ENCODE results near the gene PPP4C. TPM values are rescaled to one million over a fixed set of nuclear protein-coding genes. Genes with fewer than 3 reads are reported as not detected.
"Not testable (repeated sequence)": the region's sequence is repeated elsewhere in the genome, so short reads cannot be mapped to it uniquely, and the experiment has no call there.

PPP4C gene
- 127 and 193 TPM in 2 replicates for total RNA-seq (2014; rRNA removed; shearing (Covaris generic); ENCODE audit: low replicate concordance)

- DNase-seq, result peak; percentile 96
- peak within 1 kb of the TSS; percentile 89 for H3K4me3 ChIP-seq
- peaks cover 76% of the 10 kb centered on the region for H3K36me3 ChIP-seq
- no peaks in the 10 kb centered on the region for H3K9me3 ChIP-seq
- no peaks in the 10 kb centered on the region for H3K27me3 ChIP-seq
These were observed at the start of gene PPP4C for GRCh38 chr16:30075503-30076275. Gene PPP4C (plus strand): TSS chr16:30075994. CDS start chr16:30076378, 384 bp downstream.

DNA sequence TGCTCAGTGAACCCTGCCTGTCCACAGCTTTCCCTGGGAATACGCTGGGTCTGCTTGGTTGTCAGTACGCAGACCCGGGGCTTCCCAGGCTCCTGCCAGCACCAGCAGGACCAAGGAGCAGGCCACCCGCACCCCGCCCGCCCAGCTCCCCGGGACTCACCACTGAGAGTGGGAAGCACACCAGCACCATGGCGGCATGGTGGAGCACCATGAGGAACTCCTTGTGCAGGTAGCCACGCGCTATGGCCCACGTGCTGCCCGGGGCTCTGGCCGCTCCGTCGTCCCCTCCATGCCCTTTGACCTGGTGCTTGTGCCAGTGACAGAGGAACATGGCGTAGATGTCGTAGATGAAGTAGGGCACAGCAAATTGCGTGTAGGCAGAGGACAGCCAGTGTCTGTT lies 49.3 kb upstream of the PPP4C start:
- Histone ChIP-seq H3K4me3 (no peak overlapping the region), H3K27me3 (peaks cover 11% of the 10 kb centered on the region), H3K9me3 (no peaks in the 10 kb centered on the region), H3K36me3 (no peaks in the 10 kb centered on the region)
- no peak for DNase-seq

DNA sequence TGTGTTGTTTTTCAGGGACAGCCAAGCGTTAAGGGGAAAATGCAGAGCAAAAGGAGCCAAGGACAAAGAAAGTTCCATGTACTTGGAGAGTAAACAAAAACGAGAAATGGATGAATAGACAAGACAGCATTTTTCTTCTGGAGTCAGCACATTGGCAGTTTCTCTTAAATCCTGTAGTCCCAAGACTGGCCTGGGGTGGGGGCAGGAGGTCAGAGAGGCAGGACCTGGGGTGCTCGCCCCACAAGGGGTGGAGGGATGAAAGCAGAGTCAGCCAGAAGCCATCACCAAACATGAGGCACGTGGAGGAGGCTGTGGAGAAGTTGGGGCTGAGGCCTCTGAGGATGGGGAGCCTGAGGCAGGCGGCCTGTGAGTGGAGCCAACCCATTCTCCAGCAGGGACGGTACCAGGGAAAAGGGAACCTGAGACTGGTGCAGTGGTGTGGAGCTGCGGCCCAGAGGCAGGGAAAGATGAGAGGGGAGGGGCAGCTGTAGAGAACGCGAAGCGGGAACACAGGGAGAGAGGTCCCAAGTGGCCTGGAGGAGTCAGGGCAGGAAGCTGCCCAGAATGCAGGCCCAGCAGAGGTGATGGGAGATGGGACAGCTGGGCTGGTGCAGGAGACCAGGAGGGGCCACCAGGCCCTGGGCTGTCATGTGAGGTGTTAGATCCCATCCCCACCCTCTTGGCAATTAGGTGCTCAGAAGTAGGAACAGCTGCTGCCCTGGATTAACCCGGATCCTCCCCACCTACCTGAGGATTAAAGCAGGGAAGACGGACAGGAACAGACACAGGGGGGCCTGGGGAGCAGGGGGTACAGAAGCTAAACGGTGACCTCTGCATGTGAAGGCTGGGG lies 48.0 kb upstream of the PPP4C start:
- Histone ChIP-seq H3K9me3 (no peaks in the 10 kb centered on the region), H3K36me3 (no peaks in the 10 kb centered on the region), H3K27me3 (peaks cover 14% of the 10 kb centered on the region), H3K4me3 (no peak overlapping the region)
- DNase-seq, result no peak

GRCh38 chr16:30028438-30029076 lies 47.2 kb upstream of the PPP4C start:
- Histone ChIP-seq H3K9me3 (no peaks in the 10 kb centered on the region), H3K27me3 (peaks cover 15% of the 10 kb centered on the region), H3K36me3 (no peaks in the 10 kb centered on the region), H3K4me3 (no peak overlapping the region)
- no peak for DNase-seq

DNA sequence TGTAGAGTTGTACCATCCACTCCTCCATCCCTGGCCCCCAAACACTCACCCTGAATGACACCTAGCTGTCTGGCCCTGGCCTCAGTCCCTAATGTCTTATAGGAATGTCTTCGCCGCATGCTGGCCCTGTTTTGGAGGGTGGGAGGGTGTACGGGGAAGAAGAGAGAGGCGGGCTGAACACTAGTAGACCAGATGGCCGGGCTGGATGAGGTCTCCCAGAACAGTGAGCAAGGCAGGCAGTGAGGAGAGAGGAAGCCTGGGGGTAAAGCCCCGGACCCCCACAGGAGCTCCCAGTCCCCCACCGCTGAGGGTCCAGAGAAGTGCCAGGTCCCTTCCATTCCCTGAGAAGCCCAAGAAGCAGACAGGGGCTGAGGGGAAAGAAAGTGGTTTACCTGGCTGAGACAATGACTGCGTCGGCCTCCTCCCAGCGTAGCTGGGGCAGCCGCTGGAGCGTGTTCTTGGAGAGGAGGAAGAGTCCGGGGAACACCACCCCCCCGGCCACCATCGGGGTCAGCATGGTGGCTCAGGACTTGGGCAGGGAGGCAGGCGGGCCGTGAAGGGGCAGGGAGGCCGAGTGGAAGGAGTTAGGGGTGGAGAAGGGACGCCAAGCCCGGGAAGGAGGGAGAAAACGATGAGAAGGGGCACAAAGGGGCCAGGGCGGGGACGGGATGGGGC lies 45.6 kb upstream of the PPP4C start:
- no peaks in the 10 kb centered on the region for H3K36me3 ChIP-seq
- peaks cover 21% of the 10 kb centered on the region for H3K27me3 ChIP-seq
- no peak for DNase-seq
- no peaks in the 10 kb centered on the region for H3K9me3 ChIP-seq
- no peak overlapping the region for H3K4me3 ChIP-seq

GRCh38 chr16:30030841-30031413 lies 44.9 kb upstream of the PPP4C start, which contains the start of gene TLCD3B:
Gene TLCD3B (minus strand): TSS chr16:30031271. CDS start chr16:30030527, 744 bp downstream.
- H3K9me3 ChIP-seq, result no peaks in the 10 kb centered on the region
- peaks cover 14% of the 10 kb centered on the region for H3K27me3 ChIP-seq
- H3K4me3 ChIP-seq, result no peak within 1 kb of the TSS
- DNase-seq, result no peak
- H3K36me3 ChIP-seq, result no peaks in the 10 kb centered on the region

GRCh38 chr16:30031477-30031918 lies 44.3 kb upstream of the PPP4C start:
- Histone ChIP-seq H3K36me3 (no peaks in the 10 kb centered on the region), H3K4me3 (no peak overlapping the region)
- DNase-seq, result no peak

DNA sequence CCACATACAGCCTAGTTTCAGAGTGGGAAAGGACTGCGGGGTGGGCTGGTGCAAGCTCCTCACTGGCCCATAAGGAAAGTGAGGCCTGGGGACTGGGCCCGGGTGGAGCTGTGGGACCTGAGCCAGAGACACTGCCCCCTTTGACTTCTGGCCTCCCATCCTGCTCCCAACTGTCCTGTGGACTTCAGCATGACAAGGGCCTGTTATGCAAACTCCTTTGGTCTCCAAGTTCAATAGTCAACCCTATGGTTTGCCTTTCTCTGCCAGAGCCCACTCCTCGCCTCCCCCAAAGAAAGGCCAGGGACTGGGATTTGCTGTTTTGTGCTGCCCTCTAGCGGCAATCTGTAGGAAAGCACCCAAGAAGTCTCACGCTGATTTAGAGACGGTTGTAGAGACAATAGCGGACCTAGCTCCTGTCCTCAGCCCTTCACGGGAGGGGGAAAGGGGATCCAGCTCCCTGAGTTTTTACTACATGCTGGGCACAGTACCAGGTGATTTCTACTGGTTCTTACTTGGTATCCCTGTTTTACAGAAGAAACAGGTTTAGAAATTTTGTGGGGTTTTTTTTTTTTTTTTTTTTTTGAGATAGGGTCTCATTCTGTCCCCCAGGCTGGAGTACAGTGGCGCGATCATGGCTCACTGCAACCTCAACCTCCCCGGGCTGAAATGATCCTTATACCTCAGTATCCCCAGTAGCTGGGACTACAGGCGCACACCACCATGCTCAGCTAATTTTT lies 43.5 kb upstream of the PPP4C start:
- Histone ChIP-seq H3K9me3 (no peaks in the 10 kb centered on the region), H3K4me3 (no peak overlapping the region), H3K27me3 (peaks cover 13% of the 10 kb centered on the region; the same call in 1 of the 2 replicates), H3K36me3 (no peaks in the 10 kb centered on the region)
- DNase-seq, result peak; percentile 44

More at GRCh38 chr16:30031477-30031918, 44.3 kb upstream of the PPP4C start:
- H3K9me3 ChIP-seq, result no peaks in the 10 kb centered on the region
- H3K27me3 ChIP-seq, result peaks cover 13% of the 10 kb centered on the region; the same call in 1 of the 2 replicates

DNA sequence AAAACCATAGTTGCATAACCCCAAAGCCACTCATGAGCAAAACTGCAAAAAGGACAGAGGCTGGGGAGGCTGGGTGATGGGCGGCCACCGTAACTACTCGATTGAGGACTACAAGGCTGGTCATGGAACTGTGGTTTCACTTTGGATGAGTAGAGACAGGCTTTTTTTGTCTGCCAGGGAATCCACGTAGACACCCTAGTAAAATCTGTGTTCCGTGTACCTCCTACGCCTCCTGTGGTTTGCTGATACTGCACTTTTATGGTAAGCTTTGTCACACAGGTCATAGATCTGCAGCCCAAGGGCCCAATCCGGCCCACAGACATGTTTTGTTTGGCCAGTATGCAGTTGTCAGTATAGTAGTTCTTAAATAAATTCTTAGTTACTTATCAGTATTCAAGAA lies 42.5 kb upstream of the PPP4C start:
- H3K4me3 ChIP-seq, result no peak overlapping the region
- no peaks in the 10 kb centered on the region for H3K9me3 ChIP-seq
- H3K27me3 ChIP-seq, result peaks cover 13% of the 10 kb centered on the region; the same call in 1 of the 2 replicates
- no peaks in the 10 kb centered on the region for H3K36me3 ChIP-seq
- no peak for DNase-seq

GRCh38 chr16:30040221-30040620 lies 35.6 kb upstream of the PPP4C start:
- Histone ChIP-seq H3K36me3 (no peaks in the 10 kb centered on the region), H3K9me3 (no peaks in the 10 kb centered on the region), H3K4me3 (no peak overlapping the region), H3K27me3 (peaks cover 2% of the 10 kb centered on the region; the same call in 1 of the 2 replicates)
- DNase-seq, result no peak

GRCh38 chr16:30040690-30041089 lies 35.1 kb upstream of the PPP4C start:
- not testable (repeated sequence) for H3K4me3 ChIP-seq, H3K9me3 ChIP-seq, H3K36me3 ChIP-seq, DNase-seq, H3K27me3 ChIP-seq

DNA sequence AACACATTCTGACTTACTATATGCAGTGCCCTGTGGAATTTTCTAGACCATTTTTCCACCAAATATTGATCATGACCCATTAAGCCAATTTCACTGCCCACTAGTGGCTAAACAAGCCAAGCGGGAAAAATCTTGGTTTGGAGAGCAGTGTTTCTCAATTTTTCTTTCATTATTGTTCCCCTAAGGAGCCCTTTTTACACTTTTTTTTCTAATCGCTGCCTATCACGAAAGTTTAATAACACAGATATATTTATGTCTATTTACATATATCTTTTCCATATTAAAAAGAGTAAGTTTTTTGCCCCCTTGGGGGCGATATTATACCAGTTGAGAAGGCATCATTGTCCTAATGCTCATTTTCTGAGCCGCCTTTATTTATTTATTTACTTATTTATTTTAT lies 34.0 kb upstream of the PPP4C start:
- H3K36me3 ChIP-seq, result no peaks in the 10 kb centered on the region
- no peak for DNase-seq
- H3K9me3 ChIP-seq, result no peaks in the 10 kb centered on the region
- H3K4me3 ChIP-seq, result no peak overlapping the region
- 0 out of 2 replicates have a peak, but pooled peaks cover 2% of the 10 kb centered on the region for H3K27me3 ChIP-seq

- DNase-seq, result no peak
- Histone ChIP-seq H3K27me3 (no peaks in the 10 kb centered on the region), H3K9me3 (no peaks in the 10 kb centered on the region), H3K4me3 (no peak overlapping the region), H3K36me3 (no peaks in the 10 kb centered on the region)
These were observed 29.6 kb upstream of the PPP4C start for GRCh38 chr16:30046178-30046577.

GRCh38 chr16:30046588-30046987 lies 29.2 kb upstream of the PPP4C start:
- DNase-seq, result no peak
- Histone ChIP-seq H3K27me3 (no peaks in the 10 kb centered on the region), H3K36me3 (no peaks in the 10 kb centered on the region), H3K9me3 (no peaks in the 10 kb centered on the region), H3K4me3 (no peak overlapping the region)

GRCh38 chr16:30049871-30050270 lies 25.9 kb upstream of the PPP4C start:
- no peak for DNase-seq
- H3K9me3 ChIP-seq, result no peaks in the 10 kb centered on the region

More at GRCh38 chr16:30049871-30050270, 25.9 kb upstream of the PPP4C start:
- Histone ChIP-seq H3K36me3 (no peaks in the 10 kb centered on the region), H3K4me3 (no peak overlapping the region), H3K27me3 (no peaks in the 10 kb centered on the region)
